Activated effector memory CD4-positive, alpha-beta T cell treated with Interleukin-2 at 50 U/mL for 16 hours (primary cell): Measurements from ENCODE around the gene SNAPC5.
"Not testable (repeated sequence)": the region's sequence is repeated elsewhere in the genome, so short reads cannot be mapped to it uniquely, and the experiment has no call there.

ENCODE experiments used
- DNase-seq: peaks from one replicate; pipeline ENCODE4 v3.0.0-alpha.2; 2020

SNAPC5 gene

GRCh38 chr15:66489179-66489791 is 8.3 kb downstream of the SNAPC5 start:
- DNase-seq: no peak

GRCh38 chr15:66488525-66488924 is 9.0 kb downstream of the SNAPC5 start:
- no peak for DNase-seq

- DNase-seq: no peak
These were observed 10.7 kb downstream of the SNAPC5 start for GRCh38 chr15:66486887-66487286.

GRCh38 chr15:66484539-66485112 is 12.9 kb downstream of the SNAPC5 start:
- DNase-seq: no peak

- no peak for DNase-seq
These were observed 14.4 kb downstream of the SNAPC5 start for GRCh38 chr15:66483131-66483566.

GRCh38 chr15:66482539-66482938 is 15.0 kb downstream of the SNAPC5 start:
- DNase-seq: no peak

GRCh38 chr15:66481107-66481856 is 16.3 kb downstream of the SNAPC5 start:
- DNase-seq: no peak

GRCh38 chr15:66480267-66480666 is 17.3 kb downstream of the SNAPC5 start:
- no peak for DNase-seq

GRCh38 chr15:66477011-66477410 is 20.6 kb downstream of the SNAPC5 start:
- no peak for DNase-seq

- no peak for DNase-seq
These were observed 21.0 kb downstream of the SNAPC5 start for GRCh38 chr15:66476535-66476934.

GRCh38 chr15:66474963-66475362 is 22.6 kb downstream of the SNAPC5 start:
- no peak for DNase-seq

- DNase-seq: no peak
These were observed 23.4 kb downstream of the SNAPC5 start for GRCh38 chr15:66474135-66474534.

- DNase-seq: peak; percentile 5
These were observed 25.2 kb downstream of the SNAPC5 start for GRCh38 chr15:66472176-66472999.

- DNase-seq: not testable (repeated sequence)
These were observed 26.7 kb downstream of the SNAPC5 start for GRCh38 chr15:66470825-66471224.

- DNase-seq: not testable (repeated sequence)
These were observed 30.2 kb downstream of the SNAPC5 start for GRCh38 chr15:66467162-66468040.

- not testable (repeated sequence) for DNase-seq
These were observed 32.3 kb downstream of the SNAPC5 start for GRCh38 chr15:66465294-66465693.

GRCh38 chr15:66462627-66463026 is 34.9 kb downstream of the SNAPC5 start:
- no peak for DNase-seq

- DNase-seq: no peak
These were observed 35.6 kb downstream of the SNAPC5 start for GRCh38 chr15:66461917-66462316.

- not testable (repeated sequence) for DNase-seq
These were observed 36.3 kb downstream of the SNAPC5 start for GRCh38 chr15:66461294-66461693.

- DNase-seq: no peak
These were observed 37.5 kb downstream of the SNAPC5 start for GRCh38 chr15:66459818-66460615.

- no peak for DNase-seq
These were observed 41.4 kb downstream of the SNAPC5 start for GRCh38 chr15:66456211-66456610.
